Fibroblast of mammary gland (primary cell): Measurements from ENCODE around the gene MBD3L3.
"Not testable (repeated sequence)": the region's sequence is repeated elsewhere in the genome, so short reads cannot be mapped to it uniquely, and the experiment has no call there.

Source experiments
- DNase-seq: peaks from one replicate; pipeline ENCODE4 v3.0.0-alpha.2; 2010; ENCODE audit warnings: low read depth
- H3K4me3 ChIP-seq: 2 replicates; pipeline ENCODE4 v1.5.1; 2011; ENCODE audit warnings: low read depth, mild to moderate bottlenecking, low read length, moderate library complexity; ENCODE audit not compliant: control insufficient read depth
- TF ChIP-seq, protein P1 (sequence below): conservative IDR thresholded peaks from 2 replicates; pipeline ENCODE4 v1.5.1; 2011; ENCODE audit warnings: low read depth, low read length, inconsistent platforms; ENCODE audit not compliant: control insufficient read depth, insufficient read depth

MBD3L3 gene

DNA sequence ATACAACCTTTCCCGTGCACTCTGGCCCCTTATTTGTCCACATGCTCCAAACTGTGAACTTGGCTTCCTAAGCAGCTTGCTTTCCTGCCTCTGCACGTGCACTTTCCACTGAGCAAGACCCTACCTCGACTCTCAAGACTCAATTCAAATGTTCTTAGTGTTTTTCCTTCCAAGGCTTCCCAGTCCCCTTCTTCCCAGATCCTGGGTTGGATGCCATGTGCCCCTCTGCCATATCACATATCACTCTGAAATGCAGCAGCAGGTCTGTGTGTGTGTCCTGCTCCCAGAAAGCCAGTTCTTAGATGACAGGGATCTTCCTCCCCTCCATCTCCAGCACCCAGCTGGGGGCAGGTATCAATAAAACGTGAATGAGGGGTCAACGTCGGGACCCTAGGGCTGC lies 14.1 kb upstream of the MBD3L3 start:
- no peak overlapping the region for H3K4me3 ChIP-seq
- TF ChIP-seq, protein P1, sequence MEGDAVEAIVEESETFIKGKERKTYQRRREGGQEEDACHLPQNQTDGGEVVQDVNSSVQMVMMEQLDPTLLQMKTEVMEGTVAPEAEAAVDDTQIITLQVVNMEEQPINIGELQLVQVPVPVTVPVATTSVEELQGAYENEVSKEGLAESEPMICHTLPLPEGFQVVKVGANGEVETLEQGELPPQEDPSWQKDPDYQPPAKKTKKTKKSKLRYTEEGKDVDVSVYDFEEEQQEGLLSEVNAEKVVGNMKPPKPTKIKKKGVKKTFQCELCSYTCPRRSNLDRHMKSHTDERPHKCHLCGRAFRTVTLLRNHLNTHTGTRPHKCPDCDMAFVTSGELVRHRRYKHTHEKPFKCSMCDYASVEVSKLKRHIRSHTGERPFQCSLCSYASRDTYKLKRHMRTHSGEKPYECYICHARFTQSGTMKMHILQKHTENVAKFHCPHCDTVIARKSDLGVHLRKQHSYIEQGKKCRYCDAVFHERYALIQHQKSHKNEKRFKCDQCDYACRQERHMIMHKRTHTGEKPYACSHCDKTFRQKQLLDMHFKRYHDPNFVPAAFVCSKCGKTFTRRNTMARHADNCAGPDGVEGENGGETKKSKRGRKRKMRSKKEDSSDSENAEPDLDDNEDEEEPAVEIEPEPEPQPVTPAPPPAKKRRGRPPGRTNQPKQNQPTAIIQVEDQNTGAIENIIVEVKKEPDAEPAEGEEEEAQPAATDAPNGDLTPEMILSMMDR, result no peak
- DNase-seq, result no peak

DNA sequence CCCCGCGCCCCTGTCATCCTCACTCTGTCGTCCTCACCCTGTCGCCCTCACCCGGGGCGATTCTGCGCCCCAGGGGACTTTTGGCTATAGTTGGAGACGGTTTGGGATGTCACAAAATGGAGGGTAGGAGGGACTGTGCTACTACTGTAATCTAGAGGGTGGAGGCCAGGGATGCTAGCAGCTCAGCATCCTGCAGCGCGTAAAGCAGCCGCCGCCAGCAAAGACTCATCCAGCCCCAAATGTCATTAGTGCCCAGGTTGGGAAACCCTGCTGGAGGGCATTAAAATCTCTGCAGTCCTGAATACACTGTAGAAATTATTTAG lies 11.4 kb upstream of the MBD3L3 start:
- DNase-seq, result no peak
- H3K4me3 ChIP-seq, result peak overlapping the region; percentile 84
- TF ChIP-seq, protein P1, result no peak

DNA sequence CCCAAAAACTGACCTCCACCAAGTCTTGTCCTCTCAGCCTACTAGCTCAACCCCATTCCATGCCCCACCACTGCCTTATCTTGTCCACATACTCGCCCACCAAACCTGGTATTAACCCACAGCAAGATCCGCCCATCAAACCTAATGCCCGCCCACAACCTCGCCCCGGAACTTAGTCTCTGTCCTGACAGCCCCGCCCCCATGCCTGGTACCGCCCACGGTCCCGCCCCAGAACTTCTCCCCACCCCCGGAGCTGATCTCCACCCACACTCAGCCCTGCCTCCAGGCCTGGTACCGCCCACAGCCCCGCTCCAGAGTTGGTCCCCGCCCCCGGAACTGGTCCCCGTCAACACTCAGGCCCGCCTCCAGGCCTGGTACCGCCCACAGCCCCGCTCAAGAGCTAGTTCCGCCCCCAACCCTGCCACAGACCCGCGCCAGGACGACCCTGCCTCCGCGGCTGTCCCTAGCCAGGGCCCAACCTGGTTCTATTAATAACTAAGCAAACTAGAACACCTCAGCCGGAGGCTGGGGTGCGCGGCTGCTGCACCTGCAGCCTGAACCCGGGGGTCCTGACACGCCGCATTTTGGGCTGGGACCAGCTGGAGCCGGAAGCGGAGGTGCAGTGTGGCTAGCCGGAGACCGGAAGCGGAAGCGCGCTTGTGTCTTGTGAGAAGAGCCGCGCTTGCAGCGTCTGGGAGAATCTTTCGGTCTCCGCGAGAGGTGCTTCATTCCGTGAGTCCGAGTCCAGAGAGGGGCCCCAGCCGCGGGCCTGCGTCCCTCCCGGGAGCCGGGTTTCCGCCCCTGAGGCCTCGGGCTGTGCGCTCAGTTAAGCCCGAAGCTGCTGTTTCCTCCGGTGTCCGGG lies 10.8 kb upstream of the MBD3L3 start, which contains the start of gene ZNF557:
TSS of gene ZNF557 (plus strand) at position 662 of the 862 bp plus-strand sequence. CDS start 5,372 bp downstream, outside the sequence.
- peak within 1 kb of the TSS; percentile 84 for H3K4me3 ChIP-seq
- DNase-seq, result peak; percentile 94
- TF ChIP-seq, protein P1, result no peak

DNA sequence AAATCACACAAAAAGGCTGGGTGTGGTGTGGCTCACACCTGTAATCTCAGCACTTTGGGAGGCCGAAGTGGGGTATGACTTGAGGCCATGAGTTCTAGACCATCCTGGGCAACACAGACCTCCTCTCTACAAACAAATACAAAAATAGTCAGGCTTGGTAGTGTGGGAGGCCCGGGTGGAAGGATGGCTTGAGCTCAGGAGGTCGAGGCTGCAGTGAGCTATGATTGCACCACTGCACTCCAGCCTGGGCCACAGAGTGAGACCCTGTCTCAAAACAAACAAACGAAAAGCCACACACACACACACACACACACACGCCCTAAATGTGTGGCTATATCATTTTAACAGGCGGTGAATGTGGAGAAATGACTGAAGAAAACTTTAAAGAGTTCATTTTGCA lies 10.1 kb upstream of the MBD3L3 start:
- no peak for DNase-seq
- no peak overlapping the region for H3K4me3 ChIP-seq
- TF ChIP-seq, protein P1, result no peak

DNA sequence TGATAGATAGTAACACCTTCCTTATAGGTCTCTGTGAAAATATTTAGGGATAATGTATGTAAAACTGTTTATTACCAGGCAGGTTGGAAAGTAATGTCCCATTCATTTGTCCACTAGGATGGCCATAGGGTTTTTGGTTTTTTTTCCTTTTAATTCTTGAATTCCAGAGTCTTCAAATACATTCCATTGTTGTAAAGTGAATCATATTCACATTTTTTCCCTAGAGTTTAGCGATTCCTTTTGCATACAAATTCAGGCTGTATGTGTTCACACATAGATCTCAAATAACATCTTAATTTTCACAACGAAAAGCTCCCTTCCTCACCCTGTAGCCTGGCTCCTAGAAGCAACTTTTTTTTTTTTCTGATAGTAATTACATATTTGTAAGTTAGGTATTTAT lies 9.2 kb upstream of the MBD3L3 start:
- TF ChIP-seq, protein P1, result no peak
- DNase-seq, result no peak
- no peak overlapping the region for H3K4me3 ChIP-seq

DNA sequence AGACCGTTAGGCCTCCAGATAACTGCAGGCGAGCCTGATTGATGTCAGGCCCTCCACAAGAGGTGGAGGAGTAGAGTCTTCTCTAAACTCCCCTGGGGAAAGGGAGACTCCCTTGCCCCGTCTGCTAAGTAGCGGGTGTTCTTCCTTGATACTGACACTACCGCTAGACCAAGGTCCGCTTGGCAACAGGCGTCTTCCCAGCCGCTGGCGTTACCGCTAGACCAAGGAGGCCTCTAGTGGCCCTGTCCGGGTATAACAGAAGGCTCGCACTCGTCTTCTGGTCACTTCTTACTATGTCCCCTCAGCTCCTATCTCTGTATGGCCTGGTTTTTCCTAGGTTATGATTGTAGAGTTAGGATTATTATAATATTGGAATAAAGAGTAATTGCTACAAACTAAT lies 8.6 kb upstream of the MBD3L3 start:
- DNase-seq, result peak; percentile 45
- not testable (repeated sequence) for H3K4me3 ChIP-seq
- TF ChIP-seq, protein P1, result peak; percentile 43

DNA sequence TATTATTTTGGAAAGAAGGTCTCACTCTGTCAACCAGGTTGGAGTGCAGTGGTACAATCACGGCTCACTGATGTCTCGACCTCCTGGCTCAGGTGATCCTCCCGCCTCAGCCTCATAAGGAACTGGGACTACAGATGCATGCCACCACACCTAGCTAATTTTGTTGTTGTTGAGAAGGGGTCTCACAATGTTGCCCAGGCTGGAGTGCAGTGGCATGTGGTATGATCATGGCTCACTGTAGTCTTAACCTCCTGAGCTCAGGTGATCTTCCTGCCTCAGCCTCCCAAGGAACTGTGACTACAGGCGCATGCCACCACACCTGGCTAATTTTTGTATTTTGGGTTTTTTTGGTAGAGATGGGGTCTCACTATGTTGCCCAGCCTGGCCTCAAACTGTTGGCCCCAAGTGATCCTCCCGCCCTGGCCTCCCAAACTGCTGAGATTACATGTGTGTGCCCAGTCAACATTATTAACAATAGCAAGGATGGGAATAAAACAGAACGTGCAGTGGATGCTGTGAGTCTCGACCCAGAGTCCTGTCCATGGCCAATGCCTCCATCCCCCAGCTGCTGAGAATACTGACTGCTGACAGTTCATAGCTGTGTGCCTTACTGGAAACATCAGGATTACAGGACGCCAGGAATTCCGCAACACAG lies 5.4 kb upstream of the MBD3L3 start:
- TF ChIP-seq, protein P1, result no peak
- H3K4me3 ChIP-seq, result no peak overlapping the region
- DNase-seq, result no peak
